ENCODE data around the gene ZC3H8.

Gene ZC3H8

GRCh38 chr2:112201696-112202430, 53.0 kb downstream of the ZC3H8 start:
- ChIA-PET POLR2A (no interaction called here), CTCF (interaction anchor here (1.4 to 1.7 kb wide), 2 partner anchors 9 to 40 kb away, joined by 3 to 5 read pairs; no protein-coding TSS in a partner anchor)
- no peak for DNase-seq (ENCODE audit: extremely low spot score)
- no peak for TF ChIP-seq CTCF (IDR thresholded peaks at IDR 0.05; ENCODE audit: control extremely low read depth, extremely low read depth, low read depth, missing control alignments)

- CTCF ChIA-PET = interaction anchor here (1.2 kb wide), 2 partner anchors 8 to 77 kb away, joined by 3 read pairs; no protein-coding TSS in a partner anchor
Observed at GRCh38 chr2:112199188-112199587, 55.7 kb downstream of the ZC3H8 start.

GRCh38 chr2:112198780-112199179, 56.1 kb downstream of the ZC3H8 start:
- no peak for TF ChIP-seq CTCF (IDR thresholded peaks at IDR 0.05; ENCODE audit: control extremely low read depth, extremely low read depth, low read depth, missing control alignments)
- no peak for DNase-seq (ENCODE audit: extremely low spot score)
- CTCF ChIA-PET = interaction anchor here (1.2 kb wide), 1 partner anchor 77 kb away, joined by 3 read pairs; no protein-coding TSS in a partner anchor
- POLR2A ChIA-PET = no interaction called here

More at GRCh38 chr2:112199188-112199587, 55.7 kb downstream of the ZC3H8 start:
- POLR2A ChIA-PET = no interaction called here
- TF ChIP-seq CTCF (IDR thresholded peaks at IDR 0.05; ENCODE audit: control extremely low read depth, extremely low read depth, low read depth, missing control alignments) = no peak
- DNase-seq (ENCODE audit: extremely low spot score) = peak; percentile 35

- no peak for TF ChIP-seq CTCF (IDR thresholded peaks at IDR 0.05; ENCODE audit: control extremely low read depth, extremely low read depth, low read depth, missing control alignments)
- DNase-seq (ENCODE audit: extremely low spot score) = no peak
- ChIA-PET POLR2A (no interaction called here), CTCF (no interaction called here)
Observed at GRCh38 chr2:112197868-112198267, 57.0 kb downstream of the ZC3H8 start.

- TF ChIP-seq CTCF (IDR thresholded peaks at IDR 0.05; ENCODE audit: control extremely low read depth, extremely low read depth, low read depth, missing control alignments) = no peak
- ChIA-PET CTCF (no interaction called here), POLR2A (no interaction called here)
- no peak for DNase-seq (ENCODE audit: extremely low spot score)
Observed at GRCh38 chr2:112195950-112196349, 58.9 kb downstream of the ZC3H8 start.

GRCh38 chr2:112195167-112195766, 59.6 kb downstream of the ZC3H8 start:
- CTCF ChIA-PET = interaction anchor here (1.1 kb wide), 1 partner anchor 32 kb away, joined by 3 read pairs; no protein-coding TSS in a partner anchor
- POLR2A ChIA-PET = no interaction called here
- TF ChIP-seq CTCF (IDR thresholded peaks at IDR 0.05; ENCODE audit: control extremely low read depth, extremely low read depth, low read depth, missing control alignments) = no peak
- no peak for DNase-seq (ENCODE audit: extremely low spot score)

All from GM10248 (cell line).